ENCODE measurements around the gene CNPY1. TPM values are rescaled to one million over a fixed set of nuclear protein-coding genes. Genes with fewer than 3 reads are reported as not detected.

CNPY1 gene
- total RNA-seq, 1 donor from 2014 or later, result not detected

DNA sequence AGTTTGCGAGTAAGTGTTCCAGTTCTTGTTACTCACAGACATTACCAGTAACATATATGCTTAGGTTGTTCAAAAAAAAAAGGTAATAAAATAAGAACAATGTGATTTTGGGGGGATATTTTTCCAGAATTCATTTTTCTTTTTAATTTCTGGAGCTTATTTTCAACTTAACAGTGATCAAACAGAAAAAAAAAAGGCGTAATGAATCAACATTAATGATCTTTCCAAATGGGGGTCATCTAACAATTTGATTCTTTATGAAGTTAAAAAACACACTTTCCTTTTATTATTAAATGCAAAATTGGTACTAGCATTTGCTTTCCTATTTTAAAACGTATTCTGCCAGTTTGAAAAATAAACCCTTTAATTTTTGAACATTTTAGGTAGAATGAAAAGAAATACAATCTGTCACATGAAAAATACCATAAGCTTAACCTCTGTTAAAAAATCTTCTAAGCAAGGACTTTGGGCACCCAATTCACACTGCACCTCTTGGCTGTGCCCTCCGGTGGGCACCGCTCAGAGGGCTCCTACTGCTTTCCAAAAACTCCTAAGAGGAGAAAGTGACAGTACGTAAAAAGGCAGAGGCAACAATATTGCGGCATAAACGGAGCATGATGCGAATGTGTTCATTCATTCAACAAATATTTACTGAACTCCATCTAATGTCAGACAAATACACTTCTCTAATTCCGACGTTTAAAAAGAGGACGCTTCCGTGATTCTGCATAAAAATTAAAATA lies 32.6 kb downstream of the CNPY1 start:
- H3K36me3 ChIP-seq, result no peaks in the 10 kb centered on the region
- H3K9me3 ChIP-seq (replicated peaks), result no peaks in the 10 kb centered on the region
- no peak overlapping the region for H3K27ac ChIP-seq (replicated peaks)
- intact Hi-C loops (cut with micrococcal nuclease), result no loop called here
- no peak for DNase-seq
- no peak overlapping the region for H3K4me3 ChIP-seq
- no peak for TF ChIP-seq CTCF (IDR thresholded peaks at IDR 0.05; ENCODE audit: borderline replicate concordance)
- peaks cover 100% of the 10 kb centered on the region for H3K27me3 ChIP-seq (ENCODE audit: low read depth)
- H3K4me1 ChIP-seq, result peaks cover 11% of the 10 kb centered on the region

GRCh38 chr7:155512246-155512887 lies 34.0 kb downstream of the CNPY1 start:
- no peak overlapping the region for H3K4me3 ChIP-seq
- H3K4me1 ChIP-seq, result peaks cover 11% of the 10 kb centered on the region
- H3K27ac ChIP-seq (replicated peaks), result no peak overlapping the region
- no peak for DNase-seq
- peaks cover 100% of the 10 kb centered on the region for H3K27me3 ChIP-seq (ENCODE audit: low read depth)
- TF ChIP-seq CTCF (IDR thresholded peaks at IDR 0.05; ENCODE audit: borderline replicate concordance), result no peak
- intact Hi-C loops (cut with micrococcal nuclease), result no loop called here
- no peaks in the 10 kb centered on the region for H3K9me3 ChIP-seq (replicated peaks)
- H3K36me3 ChIP-seq, result no peaks in the 10 kb centered on the region

DNA sequence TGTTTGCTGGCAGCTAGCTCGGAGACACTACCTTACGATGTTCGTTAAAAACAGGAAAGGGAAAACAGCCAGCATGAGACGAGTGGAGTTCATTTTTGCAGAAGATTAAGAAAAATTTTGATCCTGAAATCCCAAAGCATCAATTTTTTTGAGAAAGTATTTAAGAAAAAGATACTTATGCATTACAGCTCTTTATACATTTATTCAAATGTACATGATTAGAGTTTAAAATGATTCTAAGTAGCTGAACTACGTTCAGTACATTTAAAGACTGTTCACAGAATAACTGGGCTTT lies 34.7 kb downstream of the CNPY1 start:
- DNase-seq, result no peak
- H3K27me3 ChIP-seq (ENCODE audit: low read depth), result peaks cover 100% of the 10 kb centered on the region

GRCh38 chr7:155510975-155511701 lies 35.2 kb downstream of the CNPY1 start:
- Histone ChIP-seq H3K36me3 (no peaks in the 10 kb centered on the region), H3K9me3 (replicated peaks) (no peaks in the 10 kb centered on the region), H3K4me3 (no peak overlapping the region), H3K27me3 (ENCODE audit: low read depth) (peaks cover 100% of the 10 kb centered on the region), H3K4me1 (peaks cover 11% of the 10 kb centered on the region), H3K27ac (replicated peaks) (no peak overlapping the region)
- no peak for DNase-seq
- intact Hi-C loops (cut with micrococcal nuclease), result no loop called here
- TF ChIP-seq CTCF (IDR thresholded peaks at IDR 0.05; ENCODE audit: borderline replicate concordance), result no peak

More for the DNA sequence above, 34.7 kb downstream of the CNPY1 start:
- no peak for TF ChIP-seq CTCF (IDR thresholded peaks at IDR 0.05; ENCODE audit: borderline replicate concordance)
- Histone ChIP-seq H3K4me3 (no peak overlapping the region), H3K27ac (replicated peaks) (no peak overlapping the region), H3K4me1 (peaks cover 11% of the 10 kb centered on the region), H3K36me3 (no peaks in the 10 kb centered on the region), H3K9me3 (replicated peaks) (no peaks in the 10 kb centered on the region)
- intact Hi-C loops (cut with micrococcal nuclease), result no loop called here

DNA sequence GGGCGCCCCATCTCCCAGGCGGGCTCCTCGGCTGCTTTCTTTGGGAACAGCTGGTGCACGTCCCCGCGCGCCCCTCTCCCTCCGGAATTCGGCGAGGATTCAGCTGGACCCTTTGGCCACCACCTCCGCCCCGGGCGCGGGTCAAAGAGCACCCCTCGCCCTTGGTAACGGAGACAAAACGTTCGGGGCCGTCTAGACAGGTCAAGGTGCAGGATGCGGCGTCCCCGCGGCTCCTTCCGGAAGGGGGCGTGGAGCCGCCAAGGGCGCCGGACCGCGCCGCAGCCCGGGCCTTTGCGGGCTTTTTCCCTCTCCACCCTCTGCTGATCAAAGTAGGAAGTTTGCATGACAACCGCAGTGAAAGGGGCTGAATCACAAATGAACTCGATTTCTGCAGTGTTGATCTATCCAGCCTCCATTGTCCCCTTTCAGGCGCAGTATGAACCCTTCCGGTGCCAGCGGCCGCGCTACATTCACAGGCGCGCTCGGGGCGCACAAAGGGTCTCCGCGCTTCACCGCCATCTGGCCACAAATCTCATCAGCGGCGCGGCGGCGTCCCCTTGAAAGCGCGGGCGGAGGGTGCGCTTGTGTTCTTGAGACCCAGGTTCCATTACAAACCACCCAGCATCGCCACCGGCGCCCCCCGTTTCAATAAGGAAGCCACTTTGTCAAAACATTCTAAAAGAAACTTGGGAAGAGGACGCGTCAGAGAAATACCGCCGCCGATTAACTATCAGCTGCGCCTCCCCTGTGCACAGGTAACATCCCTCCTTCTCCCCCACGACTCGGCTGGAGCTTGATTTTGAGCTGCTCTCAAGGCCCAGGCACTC lies 36.4 kb downstream of the CNPY1 start:
- Histone ChIP-seq H3K4me3 (peak overlapping the region; percentile 34), H3K27me3 (ENCODE audit: low read depth) (peaks cover 100% of the 10 kb centered on the region), H3K36me3 (no peaks in the 10 kb centered on the region), H3K27ac (replicated peaks) (no peak overlapping the region), H3K4me1 (peaks cover 11% of the 10 kb centered on the region), H3K9me3 (replicated peaks) (no peaks in the 10 kb centered on the region)
- intact Hi-C loops (cut with micrococcal nuclease), result loop anchor here (5.0 kb wide), 1 partner anchor 48 kb away; no protein-coding TSS in a partner anchor
- TF ChIP-seq CTCF (IDR thresholded peaks at IDR 0.05; ENCODE audit: borderline replicate concordance), result no peak
- no peak for DNase-seq

Measured in left ventricle myocardium inferior (tissue), 1 donor.